ENCODE results near the gene CCDC175. TPM values are rescaled to one million over a fixed set of nuclear protein-coding genes. Genes with fewer than 3 reads are reported as not detected.
A peak's percentile ranks its signal among the peaks of the same experiment; 100 is the strongest.

Gene CCDC175
- 1 to 10 TPM in 1 of 4 donors, under 1 TPM in 3; 0.61 to 1.1 (median 0.87) TPM for polyA plus RNA-seq (ENCODE audit: insufficient read length in 4 of 4)

- peak; percentile 64 to 88 (median 82) for DNase-seq (ENCODE audit: low read depth in 4 of 4, low spot score in 2 of 4)
Measured at GRCh38 chr14:59576332-59577294, at the start of gene CCDC175. Gene CCDC175 (minus strand): TSS chr14:59576812. CDS start chr14:59576775, 37 bp downstream.

GRCh38 chr14:59622631-59623030 is 46.0 kb upstream of the CCDC175 start:
- DNase-seq (ENCODE audit: low read depth in 4 of 4, low spot score in 2 of 4): no peak

GRCh38 chr14:59619061-59619460 is 42.4 kb upstream of the CCDC175 start:
- DNase-seq (ENCODE audit: low read depth in 4 of 4, low spot score in 2 of 4): no peak

- no peak for DNase-seq (ENCODE audit: low read depth in 4 of 4, low spot score in 2 of 4)
Measured at GRCh38 chr14:59601056-59601455, 24.4 kb upstream of the CCDC175 start.

DNA sequence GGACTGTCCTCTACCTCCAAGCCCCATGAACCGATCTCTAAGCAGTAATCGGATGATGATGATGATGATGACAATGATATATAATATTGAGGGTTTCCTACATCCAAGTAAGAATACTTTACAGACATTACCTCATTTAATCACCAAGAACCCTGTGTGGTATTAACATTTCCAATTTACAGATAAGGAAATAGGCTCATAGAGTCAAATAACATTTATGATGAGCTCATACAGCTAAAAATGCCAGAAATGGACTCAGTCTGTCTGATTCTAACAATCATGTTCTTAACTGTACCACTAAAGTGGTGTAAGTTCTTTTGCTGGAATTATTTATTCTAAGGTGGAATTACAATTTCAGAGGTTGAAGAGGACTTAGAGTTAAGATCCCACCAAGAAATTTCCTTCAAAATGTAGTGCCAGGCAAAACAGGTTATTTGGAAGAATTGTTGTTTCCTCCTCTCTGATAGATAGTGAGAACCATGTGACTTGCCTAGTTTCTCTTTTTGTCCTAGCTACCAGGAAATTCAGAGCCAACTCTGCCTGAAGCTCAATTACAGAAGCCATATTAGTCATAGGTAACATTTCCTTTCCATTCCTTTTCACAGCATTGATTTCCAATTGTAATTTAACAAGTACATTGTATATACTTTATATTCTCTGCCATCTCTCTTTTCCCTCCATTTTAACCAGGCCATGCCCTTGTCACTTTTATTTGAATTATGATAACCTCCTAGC is 23.8 kb upstream of the CCDC175 start:
- no peak for DNase-seq (ENCODE audit: low read depth in 4 of 4, low spot score in 2 of 4)

DNA sequence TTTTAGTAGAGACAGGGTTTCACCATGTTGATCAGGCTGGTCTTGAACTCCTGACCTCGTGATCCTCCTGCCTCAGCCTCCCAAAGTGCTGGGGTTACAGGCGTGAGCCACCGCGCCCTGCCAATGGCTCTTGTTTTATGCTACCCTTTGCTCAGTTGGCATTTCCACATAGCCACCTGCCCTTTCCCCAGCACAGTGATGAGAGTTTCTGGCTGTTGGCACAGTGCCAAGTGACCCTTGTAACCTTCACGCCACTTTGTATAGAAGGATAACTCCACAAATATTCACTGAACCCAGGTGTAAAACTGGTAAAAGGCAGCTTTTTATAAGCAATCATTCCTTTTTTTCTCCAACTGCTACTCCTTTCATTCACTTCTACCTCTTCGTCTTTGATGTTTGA is 18.5 kb upstream of the CCDC175 start:
- no peak for DNase-seq (ENCODE audit: low read depth in 4 of 4, low spot score in 2 of 4)

GRCh38 chr14:59591641-59592370 is 15.2 kb upstream of the CCDC175 start:
- no peak for DNase-seq (ENCODE audit: low read depth in 4 of 4, low spot score in 2 of 4)

DNA sequence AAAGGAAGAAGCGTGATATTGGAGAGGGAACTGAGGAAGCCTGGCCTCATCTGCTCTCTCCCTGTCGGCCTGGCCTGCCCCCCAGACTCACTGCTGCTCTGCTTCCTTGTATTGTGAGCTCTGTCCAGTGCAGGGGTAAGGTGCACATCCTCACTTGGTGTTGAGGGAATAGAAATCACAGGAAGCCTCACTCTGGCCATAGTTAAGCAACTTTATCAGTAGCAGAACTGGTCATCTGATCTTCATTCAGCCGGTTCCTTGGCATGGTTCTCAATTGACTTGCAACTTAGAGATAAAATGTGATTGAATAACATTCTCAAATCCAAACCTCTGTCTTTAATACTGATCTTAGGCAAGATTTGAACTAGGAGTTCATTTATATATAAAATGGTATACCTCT is 11.5 kb upstream of the CCDC175 start:
- DNase-seq (ENCODE audit: low read depth in 4 of 4, low spot score in 2 of 4): no peak

GRCh38 chr14:59585891-59586554 is 9.4 kb upstream of the CCDC175 start:
- no peak for DNase-seq (ENCODE audit: low read depth in 4 of 4, low spot score in 2 of 4)

- no peak for DNase-seq (ENCODE audit: low read depth in 4 of 4, low spot score in 2 of 4)
Measured at GRCh38 chr14:59583755-59584154, 7.1 kb upstream of the CCDC175 start.

DNA sequence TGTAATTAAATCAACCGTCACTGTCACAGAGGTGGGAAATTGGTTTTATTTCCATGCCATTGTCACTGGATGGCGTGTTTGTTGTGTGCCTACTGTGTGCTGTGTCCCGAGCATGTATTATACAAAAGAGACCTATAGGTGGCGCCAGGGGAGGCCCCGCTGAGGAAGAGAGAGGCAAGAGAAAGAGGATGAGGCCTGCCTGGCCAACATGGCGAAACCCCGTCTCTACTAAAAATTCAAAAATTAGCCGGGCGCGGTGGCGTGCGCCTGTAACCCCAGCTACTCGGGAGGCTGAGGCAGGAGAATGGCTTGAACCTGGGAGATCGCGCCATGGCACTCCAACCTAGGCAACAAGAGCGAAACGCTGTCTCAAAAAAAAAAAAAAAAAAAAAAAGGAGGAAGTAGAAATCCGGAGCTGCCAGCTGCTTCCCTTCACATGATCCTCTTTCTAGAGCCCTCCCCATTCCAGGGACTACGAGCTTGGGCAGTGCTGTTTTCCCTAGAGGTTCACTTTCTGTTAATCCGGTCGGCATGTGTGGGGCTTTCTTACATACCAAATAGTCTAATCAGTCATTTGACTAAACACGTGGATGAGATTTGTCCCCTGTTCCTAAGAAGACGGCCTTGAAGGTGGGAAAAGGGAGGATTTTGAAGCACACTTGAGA is 6.4 kb upstream of the CCDC175 start:
- DNase-seq (ENCODE audit: low read depth in 4 of 4, low spot score in 2 of 4): no peak

DNA sequence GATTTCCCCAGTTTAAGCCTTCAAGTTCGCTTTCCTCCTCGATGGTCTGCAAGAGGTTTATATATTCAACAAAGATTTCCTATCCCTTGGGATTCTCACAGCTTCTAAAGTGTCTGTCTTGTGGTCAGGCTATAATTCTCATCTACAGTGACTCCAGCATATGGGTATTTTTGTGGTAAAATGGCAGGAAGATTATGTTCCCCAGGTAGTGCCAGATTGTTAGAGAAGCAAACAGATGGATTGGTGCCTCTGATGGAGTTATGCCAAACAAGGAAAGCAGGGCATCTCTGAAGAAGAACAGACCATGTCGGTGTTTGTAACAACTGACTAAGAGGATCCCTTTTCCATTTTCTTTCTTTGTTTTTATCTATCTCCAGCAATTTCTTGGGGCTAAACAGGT is 5.5 kb upstream of the CCDC175 start:
- no peak for DNase-seq (ENCODE audit: low read depth in 4 of 4, low spot score in 2 of 4)

GRCh38 chr14:59580911-59581310 is 4.3 kb upstream of the CCDC175 start:
- DNase-seq (ENCODE audit: low read depth in 4 of 4, low spot score in 2 of 4): no peak

- DNase-seq (ENCODE audit: low read depth in 4 of 4, low spot score in 2 of 4): no peak
Measured at GRCh38 chr14:59570122-59570521, 6.5 kb downstream of the CCDC175 start.

- DNase-seq (ENCODE audit: low read depth in 4 of 4, low spot score in 2 of 4): no peak
Measured at GRCh38 chr14:59566725-59567124, 9.9 kb downstream of the CCDC175 start.

DNA sequence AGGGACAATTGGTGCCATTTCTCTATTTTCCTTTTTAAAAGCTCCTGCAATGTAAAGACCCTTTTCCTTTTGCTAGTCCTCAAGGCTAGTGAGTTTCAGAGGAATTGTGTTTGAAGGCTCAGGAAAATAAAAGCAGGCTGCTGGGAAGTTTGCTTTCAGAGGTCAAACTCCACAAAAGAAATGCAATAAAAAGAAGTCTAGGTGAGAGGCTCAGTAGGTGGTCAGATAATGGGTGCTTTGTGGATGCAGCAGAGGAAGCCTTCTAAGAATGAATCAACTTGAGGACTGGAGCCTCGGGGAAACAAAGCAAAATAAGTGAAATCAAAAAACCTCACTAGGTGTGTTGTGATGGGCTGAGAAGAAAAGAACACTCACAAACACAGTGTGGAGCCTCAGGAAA is 10.3 kb downstream of the CCDC175 start:
- DNase-seq (ENCODE audit: low read depth in 4 of 4, low spot score in 2 of 4): no peak

DNA sequence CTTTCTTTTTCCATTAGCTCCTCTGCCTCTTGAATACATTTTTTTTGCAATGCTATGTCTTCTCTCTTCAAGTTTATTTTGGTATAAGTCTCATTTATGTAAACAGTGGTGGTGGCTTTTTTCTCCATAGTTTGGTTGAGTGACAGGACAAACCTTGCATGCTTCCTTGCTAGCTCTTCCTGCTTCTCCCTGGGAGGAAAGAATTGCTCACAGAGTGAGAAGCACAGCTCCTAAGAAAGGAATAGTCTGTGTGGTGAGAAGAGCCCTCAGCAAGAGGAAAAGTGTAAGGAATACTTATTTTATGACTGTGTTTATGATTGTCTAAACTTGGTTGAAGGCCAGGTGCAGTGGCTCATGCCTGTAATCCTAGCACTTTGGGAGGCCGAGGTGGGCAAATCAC is 11.5 kb downstream of the CCDC175 start:
- no peak for DNase-seq (ENCODE audit: low read depth in 4 of 4, low spot score in 2 of 4)

DNA sequence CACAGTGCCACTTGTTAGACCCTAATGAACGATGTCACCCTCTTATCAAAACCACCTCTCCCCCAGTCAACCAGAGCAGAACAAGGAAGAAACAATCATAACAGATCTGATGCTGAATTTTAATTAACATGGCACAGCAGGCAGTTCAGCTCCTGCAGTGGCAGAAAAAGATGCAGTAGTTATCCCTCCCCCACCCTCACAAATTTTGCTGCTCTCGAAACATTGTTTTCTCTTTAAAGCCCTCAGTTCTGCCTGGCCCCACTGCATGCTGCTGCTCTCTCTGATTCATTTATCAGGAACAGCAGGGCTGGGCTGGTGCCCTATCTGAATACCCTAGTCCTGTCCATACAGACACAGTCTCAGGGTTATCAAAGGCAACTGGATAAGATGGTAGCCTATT is 12.2 kb downstream of the CCDC175 start:
- DNase-seq (ENCODE audit: low read depth in 4 of 4, low spot score in 2 of 4): no peak

DNA sequence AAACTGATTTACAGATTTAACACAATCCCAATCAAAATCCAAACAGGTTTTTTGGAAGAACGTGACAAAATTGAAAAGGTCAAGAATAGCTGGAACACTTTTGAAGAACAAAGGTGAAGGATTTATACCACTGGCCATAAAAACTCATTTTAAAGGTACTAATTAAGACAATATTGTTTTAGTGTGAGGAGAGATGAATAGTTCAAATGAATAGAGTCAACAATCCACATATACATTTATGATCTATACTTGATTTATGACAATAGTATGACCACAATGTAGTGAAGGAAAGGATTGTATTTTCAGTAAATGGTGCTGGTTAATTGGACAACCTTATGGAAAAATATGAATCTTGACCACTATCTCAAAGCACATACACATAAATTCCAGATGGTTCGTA is 29.3 kb downstream of the CCDC175 start:
- no peak for DNase-seq (ENCODE audit: low read depth in 4 of 4, low spot score in 2 of 4)

DNA sequence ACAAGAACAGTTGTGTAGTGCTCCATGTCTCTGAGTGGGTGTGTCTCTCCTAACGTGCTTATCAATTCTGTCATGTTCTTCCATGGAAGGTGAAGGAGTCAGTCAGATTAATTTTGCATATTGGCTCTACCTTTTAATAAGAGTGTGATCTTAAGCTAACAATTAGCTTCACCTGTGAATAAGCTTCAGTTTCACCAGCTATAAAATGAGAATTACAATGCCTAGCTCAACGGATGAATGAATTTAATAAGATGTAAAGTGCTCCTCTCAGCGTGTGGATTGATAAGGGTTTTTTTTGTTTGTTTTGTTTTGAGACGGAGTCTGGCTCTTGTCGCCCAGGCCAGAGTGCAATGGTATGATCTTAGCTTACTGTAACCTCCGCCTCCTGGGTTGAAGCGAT is 32.7 kb downstream of the CCDC175 start:
- DNase-seq (ENCODE audit: low read depth in 4 of 4, low spot score in 2 of 4): no peak
